ENCODE results near the gene EXOC6B. TPM values are rescaled to one million over a fixed set of nuclear protein-coding genes. Genes with fewer than 3 reads are reported as not detected.

EXOC6B gene
- total RNA-seq, 1 donor from 2014 or later = 32.2 TPM

DNA sequence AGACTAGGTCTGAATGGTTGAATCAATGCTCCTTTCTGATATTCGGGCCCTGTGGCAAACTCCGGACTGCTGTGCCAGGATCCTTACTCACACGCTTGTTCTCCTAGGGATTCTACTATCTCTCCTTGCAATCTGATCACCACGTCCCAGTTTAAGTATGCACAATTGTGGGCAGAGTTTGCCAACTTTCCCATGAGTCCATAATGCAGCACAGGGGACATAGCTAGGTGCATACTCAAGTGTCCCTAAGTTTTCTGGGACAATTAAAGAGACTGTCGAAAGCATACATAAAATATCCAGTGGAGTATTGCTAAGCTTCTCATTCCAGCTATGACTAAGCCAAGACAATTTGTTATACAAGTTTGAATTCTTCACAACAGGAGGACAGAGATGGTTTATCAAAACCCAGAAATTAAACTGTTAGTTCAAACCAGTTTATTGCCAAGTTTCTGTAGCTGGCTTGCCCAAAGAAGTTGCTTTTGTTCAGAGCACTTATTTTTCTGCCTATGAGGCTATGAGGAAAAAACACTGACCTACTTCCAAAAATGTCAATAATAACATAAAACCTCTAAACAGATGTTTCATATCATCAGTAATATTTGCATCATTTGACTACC is 136.1 kb downstream of the EXOC6B start:
- TF ChIP-seq, protein P1, sequence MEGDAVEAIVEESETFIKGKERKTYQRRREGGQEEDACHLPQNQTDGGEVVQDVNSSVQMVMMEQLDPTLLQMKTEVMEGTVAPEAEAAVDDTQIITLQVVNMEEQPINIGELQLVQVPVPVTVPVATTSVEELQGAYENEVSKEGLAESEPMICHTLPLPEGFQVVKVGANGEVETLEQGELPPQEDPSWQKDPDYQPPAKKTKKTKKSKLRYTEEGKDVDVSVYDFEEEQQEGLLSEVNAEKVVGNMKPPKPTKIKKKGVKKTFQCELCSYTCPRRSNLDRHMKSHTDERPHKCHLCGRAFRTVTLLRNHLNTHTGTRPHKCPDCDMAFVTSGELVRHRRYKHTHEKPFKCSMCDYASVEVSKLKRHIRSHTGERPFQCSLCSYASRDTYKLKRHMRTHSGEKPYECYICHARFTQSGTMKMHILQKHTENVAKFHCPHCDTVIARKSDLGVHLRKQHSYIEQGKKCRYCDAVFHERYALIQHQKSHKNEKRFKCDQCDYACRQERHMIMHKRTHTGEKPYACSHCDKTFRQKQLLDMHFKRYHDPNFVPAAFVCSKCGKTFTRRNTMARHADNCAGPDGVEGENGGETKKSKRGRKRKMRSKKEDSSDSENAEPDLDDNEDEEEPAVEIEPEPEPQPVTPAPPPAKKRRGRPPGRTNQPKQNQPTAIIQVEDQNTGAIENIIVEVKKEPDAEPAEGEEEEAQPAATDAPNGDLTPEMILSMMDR (IDR thresholded peaks at IDR 0.05) = no peak
- Mint-ChIP-seq H3K27me3 (ENCODE audit: low read depth) (no peaks in the 10 kb centered on the region), H3K36me3 (ENCODE audit: low read depth) (no peaks in the 10 kb centered on the region), H3K27ac (ENCODE audit: unreplicated experiment) (no peak overlapping the region), H3K4me3 (ENCODE audit: unreplicated experiment) (no peak overlapping the region), H3K9me3 (ENCODE audit: low read depth) (no peaks in the 10 kb centered on the region), H3K4me1 (ENCODE audit: low read depth) (peaks cover 14% of the 10 kb centered on the region)
- DNase-seq (ENCODE audit: low spot score) = no peak

GRCh38 chr2:72685638-72686213 is 140.1 kb downstream of the EXOC6B start:
- no peaks in the 10 kb centered on the region for H3K27me3 Mint-ChIP-seq (ENCODE audit: low read depth)
- no peaks in the 10 kb centered on the region for H3K36me3 Mint-ChIP-seq (ENCODE audit: low read depth)
- H3K4me1 Mint-ChIP-seq (ENCODE audit: low read depth) = peaks cover 17% of the 10 kb centered on the region
- no peaks in the 10 kb centered on the region for H3K9me3 Mint-ChIP-seq (ENCODE audit: low read depth)
- H3K27ac Mint-ChIP-seq (ENCODE audit: unreplicated experiment) = no peak overlapping the region
- no peak overlapping the region for H3K4me3 Mint-ChIP-seq (ENCODE audit: unreplicated experiment)
- no peak for DNase-seq (ENCODE audit: low spot score)
- TF ChIP-seq, protein P1 (IDR thresholded peaks at IDR 0.05) = no peak

- H3K4me3 Mint-ChIP-seq (ENCODE audit: unreplicated experiment) = no peak overlapping the region
- peaks cover 33% of the 10 kb centered on the region for H3K4me1 Mint-ChIP-seq (ENCODE audit: low read depth)
- no peaks in the 10 kb centered on the region for H3K27me3 Mint-ChIP-seq (ENCODE audit: low read depth)
- H3K36me3 Mint-ChIP-seq (ENCODE audit: low read depth) = no peaks in the 10 kb centered on the region
- TF ChIP-seq, protein P1 (IDR thresholded peaks at IDR 0.05) = no peak
- no peaks in the 10 kb centered on the region for H3K9me3 Mint-ChIP-seq (ENCODE audit: low read depth)
- no peak overlapping the region for H3K27ac Mint-ChIP-seq (ENCODE audit: unreplicated experiment)
- no peak for DNase-seq (ENCODE audit: low spot score)
These were observed 143.8 kb downstream of the EXOC6B start for GRCh38 chr2:72682061-72682460.

DNA sequence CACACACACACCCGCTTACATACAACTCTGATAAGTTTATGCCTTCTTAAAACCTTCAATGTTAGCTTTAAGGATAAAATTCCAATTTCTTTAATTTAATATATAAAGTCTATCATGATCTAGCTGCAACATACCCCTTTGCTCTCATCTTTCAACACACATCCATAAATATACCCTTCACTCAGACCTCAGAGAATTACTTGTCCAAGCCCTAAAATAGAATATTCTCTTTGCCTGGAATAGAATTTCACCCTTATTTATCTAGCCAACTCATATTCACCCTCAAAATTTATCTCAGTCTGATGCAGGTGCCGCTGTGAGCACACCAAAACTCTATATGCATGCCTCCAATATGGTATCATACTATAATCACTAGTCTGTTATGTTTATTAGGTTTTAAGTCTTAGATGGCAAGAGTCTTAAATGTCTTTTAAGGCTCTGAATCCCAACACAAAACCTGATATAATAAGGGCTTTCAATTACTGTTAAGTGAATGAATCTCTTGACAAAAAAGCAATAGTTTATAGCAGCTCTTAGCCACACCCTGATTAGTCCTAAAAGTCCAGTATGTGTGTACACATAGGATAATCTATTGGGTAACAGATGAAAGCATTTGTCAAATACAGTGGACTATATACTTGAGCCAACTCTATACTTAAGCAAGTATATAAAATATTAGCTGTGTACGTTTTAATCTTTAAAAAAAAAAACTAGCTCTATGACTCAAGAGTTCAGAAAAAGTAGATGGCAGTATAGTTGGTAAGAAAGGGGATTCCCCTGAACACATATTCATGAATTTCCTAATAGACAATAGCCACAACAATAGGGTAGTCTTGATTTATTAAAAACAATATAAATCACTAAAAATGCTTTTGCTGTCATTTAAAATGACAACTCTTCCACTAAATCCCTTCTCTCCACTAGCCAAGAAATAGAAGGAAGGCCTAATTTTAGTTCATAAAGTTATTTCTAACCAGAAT is 144.5 kb downstream of the EXOC6B start:
- no peaks in the 10 kb centered on the region for H3K36me3 Mint-ChIP-seq (ENCODE audit: low read depth)
- H3K27ac Mint-ChIP-seq (ENCODE audit: unreplicated experiment) = no peak overlapping the region
- H3K4me3 Mint-ChIP-seq (ENCODE audit: unreplicated experiment) = no peak overlapping the region
- TF ChIP-seq, protein P1 (IDR thresholded peaks at IDR 0.05) = no peak
- H3K9me3 Mint-ChIP-seq (ENCODE audit: low read depth) = no peaks in the 10 kb centered on the region
- DNase-seq (ENCODE audit: low spot score) = no peak
- H3K27me3 Mint-ChIP-seq (ENCODE audit: low read depth) = no peaks in the 10 kb centered on the region
- peaks cover 40% of the 10 kb centered on the region for H3K4me1 Mint-ChIP-seq (ENCODE audit: low read depth)

DNA sequence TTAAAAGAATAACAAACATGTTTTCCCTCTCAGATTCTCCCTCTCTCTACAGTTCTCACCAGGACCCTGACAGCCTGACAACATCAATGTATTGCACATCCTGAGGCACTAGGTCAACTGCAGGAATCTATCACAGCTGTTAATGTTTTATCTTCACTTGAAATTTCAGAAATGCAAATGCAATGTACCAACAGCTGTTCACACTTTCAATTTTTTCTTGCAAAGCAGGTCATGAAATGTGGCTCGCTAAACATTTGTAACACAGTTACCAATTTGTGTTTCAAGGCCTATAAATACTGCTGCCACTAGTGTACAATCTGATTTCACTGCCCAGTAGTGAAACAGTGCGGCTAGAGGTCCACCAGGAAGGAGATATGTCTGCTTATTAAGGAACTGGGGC is 147.8 kb downstream of the EXOC6B start:
- no peaks in the 10 kb centered on the region for H3K27me3 Mint-ChIP-seq (ENCODE audit: low read depth)
- TF ChIP-seq, protein P1 (IDR thresholded peaks at IDR 0.05) = no peak
- H3K36me3 Mint-ChIP-seq (ENCODE audit: low read depth) = no peaks in the 10 kb centered on the region
- no peak for DNase-seq (ENCODE audit: low spot score)
- H3K27ac Mint-ChIP-seq (ENCODE audit: unreplicated experiment) = no peak overlapping the region
- no peak overlapping the region for H3K4me3 Mint-ChIP-seq (ENCODE audit: unreplicated experiment)
- H3K9me3 Mint-ChIP-seq (ENCODE audit: low read depth) = no peaks in the 10 kb centered on the region
- peaks cover 44% of the 10 kb centered on the region for H3K4me1 Mint-ChIP-seq (ENCODE audit: low read depth)

All from chondrocyte (in vitro differentiated cells).